Measurements from ENCODE around the gene ELOA2. TPM values are rescaled to one million over a fixed set of nuclear protein-coding genes. Genes with fewer than 3 reads are reported as not detected.

ELOA2 gene, protein sequence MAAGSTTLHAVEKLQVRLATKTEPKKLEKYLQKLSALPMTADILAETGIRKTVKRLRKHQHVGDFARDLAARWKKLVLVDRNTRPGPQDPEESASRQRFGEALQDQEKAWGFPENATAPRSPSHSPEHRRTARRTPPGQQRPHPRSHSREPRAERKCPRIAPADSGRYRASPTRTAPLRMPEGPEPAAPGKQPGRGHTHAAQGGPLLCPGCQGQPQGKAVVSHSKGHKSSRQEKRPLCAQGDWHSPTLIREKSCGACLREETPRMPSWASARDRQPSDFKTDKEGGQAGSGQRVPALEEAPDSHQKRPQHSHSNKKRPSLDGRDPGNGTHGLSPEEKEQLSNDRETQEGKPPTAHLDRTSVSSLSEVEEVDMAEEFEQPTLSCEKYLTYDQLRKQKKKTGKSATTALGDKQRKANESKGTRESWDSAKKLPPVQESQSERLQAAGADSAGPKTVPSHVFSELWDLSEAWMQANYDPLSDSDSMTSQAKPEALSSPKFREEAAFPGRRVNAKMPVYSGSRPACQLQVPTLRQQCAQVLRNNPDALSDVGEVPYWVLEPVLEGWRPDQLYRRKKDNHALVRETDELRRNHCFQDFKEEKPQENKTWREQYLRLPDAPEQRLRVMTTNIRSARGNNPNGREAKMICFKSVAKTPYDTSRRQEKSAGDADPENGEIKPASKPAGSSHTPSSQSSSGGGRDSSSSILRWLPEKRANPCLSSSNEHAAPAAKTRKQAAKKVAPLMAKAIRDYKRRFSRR
- not detected for total RNA-seq

DNA sequence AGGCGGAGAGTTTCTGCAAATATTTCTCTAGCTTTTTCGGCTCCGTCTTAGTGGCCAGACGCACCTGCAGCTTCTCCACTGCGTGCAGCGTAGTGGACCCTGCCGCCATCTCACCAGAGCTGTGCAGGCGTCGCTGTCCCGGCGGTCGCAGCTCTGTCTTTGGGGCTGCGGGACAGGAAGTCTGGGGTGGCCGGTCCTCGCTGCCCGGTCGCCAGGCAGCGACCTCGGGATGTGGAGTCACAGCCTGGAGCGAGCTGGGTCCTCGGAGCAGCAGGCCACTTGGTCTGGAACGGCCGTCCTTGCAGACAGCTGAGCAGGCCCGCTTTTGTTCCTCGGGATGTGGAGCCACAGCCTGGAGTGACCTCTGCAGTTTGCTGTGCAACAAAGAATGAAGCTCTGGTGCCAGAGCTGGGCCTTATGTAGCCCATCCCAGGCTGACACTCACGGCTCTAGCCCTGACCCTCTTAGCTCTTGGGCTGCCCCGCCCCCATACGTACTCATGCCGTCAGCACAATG lies at the start of gene ELOA2:
ELOA2 (minus strand) TSS at position 466 of the 516 bp plus-strand sequence; CDS start at position 109, 357 bp downstream.
- Histone ChIP-seq H3K36me3 (no peaks in the 10 kb centered on the region), H3K4me1 (no peaks in the 10 kb centered on the region), H3K27ac (no peak within 1 kb of the TSS), H3K9me3 (no peaks in the 10 kb centered on the region), H3K27me3 (no peaks in the 10 kb centered on the region), H3K4me3 (no peak within 1 kb of the TSS)
- TF ChIP-seq, protein P1, sequence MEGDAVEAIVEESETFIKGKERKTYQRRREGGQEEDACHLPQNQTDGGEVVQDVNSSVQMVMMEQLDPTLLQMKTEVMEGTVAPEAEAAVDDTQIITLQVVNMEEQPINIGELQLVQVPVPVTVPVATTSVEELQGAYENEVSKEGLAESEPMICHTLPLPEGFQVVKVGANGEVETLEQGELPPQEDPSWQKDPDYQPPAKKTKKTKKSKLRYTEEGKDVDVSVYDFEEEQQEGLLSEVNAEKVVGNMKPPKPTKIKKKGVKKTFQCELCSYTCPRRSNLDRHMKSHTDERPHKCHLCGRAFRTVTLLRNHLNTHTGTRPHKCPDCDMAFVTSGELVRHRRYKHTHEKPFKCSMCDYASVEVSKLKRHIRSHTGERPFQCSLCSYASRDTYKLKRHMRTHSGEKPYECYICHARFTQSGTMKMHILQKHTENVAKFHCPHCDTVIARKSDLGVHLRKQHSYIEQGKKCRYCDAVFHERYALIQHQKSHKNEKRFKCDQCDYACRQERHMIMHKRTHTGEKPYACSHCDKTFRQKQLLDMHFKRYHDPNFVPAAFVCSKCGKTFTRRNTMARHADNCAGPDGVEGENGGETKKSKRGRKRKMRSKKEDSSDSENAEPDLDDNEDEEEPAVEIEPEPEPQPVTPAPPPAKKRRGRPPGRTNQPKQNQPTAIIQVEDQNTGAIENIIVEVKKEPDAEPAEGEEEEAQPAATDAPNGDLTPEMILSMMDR (IDR thresholded peaks at IDR 0.05): no peak
- DNase-seq (ENCODE audit: low spot score): no peak

DNA sequence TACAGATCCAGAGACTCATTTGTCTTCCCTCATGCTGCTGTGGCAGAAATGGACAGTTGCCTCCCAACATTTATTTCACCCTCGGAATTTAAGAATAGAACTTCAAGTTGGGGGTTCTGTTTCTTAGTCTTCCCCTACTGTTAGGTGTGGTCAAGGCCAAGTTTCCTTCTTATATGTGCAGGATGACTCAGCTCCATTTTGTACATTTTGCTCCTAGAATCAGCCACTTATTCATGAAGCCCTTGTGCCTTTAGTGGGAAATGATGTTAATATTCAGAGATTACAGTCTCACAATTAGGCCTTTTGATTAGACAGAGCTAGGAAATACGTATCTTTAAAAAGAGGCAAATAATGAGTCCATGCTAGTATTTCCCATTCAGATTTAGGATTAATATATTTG lies 46.2 kb upstream of the ELOA2 start:
- Histone ChIP-seq H3K27ac (no peak overlapping the region), H3K27me3 (no peaks in the 10 kb centered on the region), H3K4me1 (no peaks in the 10 kb centered on the region), H3K4me3 (no peak overlapping the region), H3K9me3 (no peaks in the 10 kb centered on the region), H3K36me3 (no peaks in the 10 kb centered on the region)
- TF ChIP-seq, protein P1 (IDR thresholded peaks at IDR 0.05): no peak
- no peak for DNase-seq (ENCODE audit: low spot score)

DNA sequence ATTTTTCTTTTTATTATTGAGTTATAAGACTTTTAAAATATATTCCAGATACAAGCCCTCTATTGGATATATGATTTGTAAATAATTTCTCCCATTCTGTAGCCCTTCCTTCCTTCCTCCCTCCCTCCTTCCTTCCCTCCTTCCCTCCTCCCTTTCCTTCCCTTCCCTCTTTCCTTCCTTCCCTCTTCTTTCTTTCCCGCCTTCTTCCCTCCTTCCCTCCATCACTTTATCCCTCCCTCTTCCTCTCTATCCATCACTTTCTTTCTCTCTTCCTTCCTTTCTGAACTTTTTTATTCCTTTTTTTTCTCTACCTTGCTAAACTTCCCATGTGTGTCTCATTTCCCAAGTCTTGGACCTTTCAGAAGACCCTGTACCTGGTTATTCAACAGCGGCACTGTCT lies 45.5 kb upstream of the ELOA2 start:
- H3K36me3 ChIP-seq: no peaks in the 10 kb centered on the region
- TF ChIP-seq, protein P1 (IDR thresholded peaks at IDR 0.05): no peak
- H3K27me3 ChIP-seq: no peaks in the 10 kb centered on the region
- H3K4me1 ChIP-seq: no peaks in the 10 kb centered on the region
- H3K4me3 ChIP-seq: no peak overlapping the region
- no peak for DNase-seq (ENCODE audit: low spot score)
- H3K9me3 ChIP-seq: no peaks in the 10 kb centered on the region
- no peak overlapping the region for H3K27ac ChIP-seq

DNA sequence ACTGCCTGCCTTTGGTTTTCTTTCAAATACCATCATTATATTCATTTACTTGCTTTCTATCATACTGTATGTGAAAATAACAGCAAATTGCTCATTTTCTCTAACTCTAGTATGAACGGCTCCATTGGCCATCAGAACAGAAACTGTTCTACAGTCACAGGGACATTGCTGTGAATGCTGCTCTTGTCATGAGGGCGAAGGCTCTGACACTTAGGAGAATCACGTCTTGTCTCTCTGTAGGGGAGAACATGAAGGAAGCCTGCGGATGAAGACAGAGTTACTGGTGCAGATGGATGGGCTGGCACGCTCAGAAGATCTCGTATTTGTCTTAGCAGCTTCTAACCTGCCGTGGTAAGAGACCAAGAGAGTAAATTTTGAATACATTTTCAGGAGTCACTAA lies 41.7 kb upstream of the ELOA2 start:
- DNase-seq (ENCODE audit: low spot score): no peak
- Histone ChIP-seq H3K9me3 (no peaks in the 10 kb centered on the region), H3K27ac (no peak overlapping the region), H3K36me3 (no peaks in the 10 kb centered on the region), H3K4me1 (no peaks in the 10 kb centered on the region), H3K4me3 (no peak overlapping the region), H3K27me3 (no peaks in the 10 kb centered on the region)
- TF ChIP-seq, protein P1 (IDR thresholded peaks at IDR 0.05): no peak

DNA sequence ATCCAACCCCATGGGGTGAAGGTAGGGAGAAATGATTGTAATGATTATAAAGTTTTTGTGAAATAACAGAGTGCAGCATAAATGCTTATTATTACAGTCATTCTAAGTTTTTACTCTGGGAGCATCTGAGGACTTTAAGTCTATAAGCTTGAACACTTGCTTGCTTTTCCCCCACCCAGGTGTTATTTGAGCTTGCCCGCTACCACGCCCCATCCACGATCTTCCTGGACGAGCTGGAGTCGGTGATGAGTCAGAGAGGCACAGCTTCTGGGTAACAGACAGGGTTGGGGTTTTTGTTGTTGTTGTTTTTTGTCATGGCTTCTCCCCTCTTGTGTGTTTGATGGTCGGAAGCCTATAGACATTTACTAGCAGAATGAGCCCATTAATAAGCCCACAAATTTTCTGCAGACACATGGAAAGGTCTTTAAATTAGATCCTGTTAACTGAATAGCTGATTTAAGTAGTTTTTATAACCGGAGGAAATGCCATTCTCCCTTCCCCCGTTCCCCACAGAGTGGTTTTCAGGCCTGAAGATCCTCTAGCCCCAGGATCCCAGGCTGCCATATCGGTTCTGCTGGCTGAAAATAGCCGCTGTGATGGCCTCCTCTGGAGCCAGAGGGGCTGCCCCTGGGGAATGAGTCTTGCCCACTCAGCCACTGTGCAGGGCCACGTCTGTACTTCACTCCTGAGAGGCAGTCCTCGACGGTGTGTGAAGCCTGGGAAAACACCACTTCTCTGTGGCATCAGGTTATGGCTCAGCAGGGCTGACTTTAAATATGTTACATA lies 39.9 kb upstream of the ELOA2 start:
- no peak for DNase-seq (ENCODE audit: low spot score)
- H3K9me3 ChIP-seq: no peaks in the 10 kb centered on the region
- H3K36me3 ChIP-seq: no peaks in the 10 kb centered on the region
- TF ChIP-seq, protein P1 (IDR thresholded peaks at IDR 0.05): no peak
- H3K4me3 ChIP-seq: no peak overlapping the region
- no peak overlapping the region for H3K27ac ChIP-seq
- H3K4me1 ChIP-seq: no peaks in the 10 kb centered on the region
- no peaks in the 10 kb centered on the region for H3K27me3 ChIP-seq
